ENCODE results near the gene SEPTIN1. TPM values are rescaled to one million over a fixed set of nuclear protein-coding genes. Genes with fewer than 3 reads are reported as not detected.
A peak's percentile ranks its signal among the peaks of the same experiment; 100 is the strongest.

The SEPTIN1 gene
- total and polyA plus RNA-seq, 2 of the 13 experiments (the other 11 are each of a cell fraction or from before 2014, with no cell fraction given): 0.18 to 0.67 TPM

DNA sequence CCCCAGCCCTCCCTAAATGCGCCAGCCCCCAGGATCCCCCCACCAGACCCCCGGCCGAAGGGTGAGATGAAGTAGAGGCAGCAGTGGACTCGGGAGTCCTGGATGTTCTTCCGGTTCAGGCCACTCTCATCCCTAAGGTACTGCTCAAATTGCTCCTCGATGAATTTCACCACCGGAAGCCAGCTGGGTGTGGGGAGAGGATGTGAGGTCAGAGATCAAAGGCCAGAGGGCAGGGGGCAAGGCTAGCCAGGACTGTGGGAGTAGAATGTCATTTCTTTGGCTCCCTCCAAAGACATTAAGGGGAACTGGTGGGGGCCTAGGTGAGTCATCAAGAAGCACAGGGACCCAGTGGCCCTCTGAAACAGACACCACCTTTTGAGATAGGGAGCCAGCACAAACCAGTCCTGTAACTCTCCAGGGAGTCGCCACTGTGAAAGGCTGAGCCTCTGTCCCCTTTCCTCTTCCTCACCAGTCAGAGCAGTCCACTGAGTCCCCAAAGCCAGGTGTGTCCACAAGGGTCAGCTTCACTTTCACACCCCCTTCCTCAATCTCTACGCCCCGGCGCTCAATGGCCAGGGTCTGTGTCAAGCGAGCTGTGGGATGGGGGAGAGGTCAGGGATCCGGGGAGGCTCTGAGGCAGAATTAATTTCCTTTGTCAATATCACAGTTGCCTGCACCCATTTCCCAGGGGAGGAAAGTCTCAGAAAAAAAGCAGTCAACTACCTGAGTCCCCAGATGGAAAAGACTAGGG lies 895 bp downstream of the SEPTIN1 start (continued):
- TF ChIP-seq STAT5B (CRISPR knock-in tag; IDR thresholded peaks at IDR 0.05) (no peak), ZNF574 (CRISPR knock-in tag; IDR thresholded peaks at IDR 0.05) (peak; percentile 86; the same call in 1 of the 2 replicates), ZNF124 (CRISPR knock-in tag; IDR thresholded peaks at IDR 0.05) (no peak), IRX3 (CRISPR knock-in tag; IDR thresholded peaks at IDR 0.05; ENCODE audit: borderline replicate concordance, low read depth) (no peak), GABPA (IDR thresholded peaks at IDR 0.05; ENCODE audit: low read depth, low read length) (peak; percentile 70), GABPA (CRISPR knock-in tag; IDR thresholded peaks at IDR 0.05; ENCODE audit: low read depth) (peak; percentile 94), HMGA1 (CRISPR knock-in tag; conservative IDR thresholded peaks at IDR 0.05) (no peak), TOPORS (CRISPR knock-in tag; IDR thresholded peaks at IDR 0.05) (no peak), ZBTB44 (CRISPR knock-in tag; IDR thresholded peaks at IDR 0.05) (no peak), STAG1 (CRISPR knock-in tag; IDR thresholded peaks at IDR 0.05) (no peak), ZNF749 (CRISPR knock-in tag; IDR thresholded peaks at IDR 0.05; ENCODE audit: borderline replicate concordance) (no peak), EED (CRISPR knock-in tag; IDR thresholded peaks at IDR 0.05) (no peak), POGZ (CRISPR knock-in tag; IDR thresholded peaks at IDR 0.05) (peak; percentile 64)
- TF ChIP-seq, protein P1, sequence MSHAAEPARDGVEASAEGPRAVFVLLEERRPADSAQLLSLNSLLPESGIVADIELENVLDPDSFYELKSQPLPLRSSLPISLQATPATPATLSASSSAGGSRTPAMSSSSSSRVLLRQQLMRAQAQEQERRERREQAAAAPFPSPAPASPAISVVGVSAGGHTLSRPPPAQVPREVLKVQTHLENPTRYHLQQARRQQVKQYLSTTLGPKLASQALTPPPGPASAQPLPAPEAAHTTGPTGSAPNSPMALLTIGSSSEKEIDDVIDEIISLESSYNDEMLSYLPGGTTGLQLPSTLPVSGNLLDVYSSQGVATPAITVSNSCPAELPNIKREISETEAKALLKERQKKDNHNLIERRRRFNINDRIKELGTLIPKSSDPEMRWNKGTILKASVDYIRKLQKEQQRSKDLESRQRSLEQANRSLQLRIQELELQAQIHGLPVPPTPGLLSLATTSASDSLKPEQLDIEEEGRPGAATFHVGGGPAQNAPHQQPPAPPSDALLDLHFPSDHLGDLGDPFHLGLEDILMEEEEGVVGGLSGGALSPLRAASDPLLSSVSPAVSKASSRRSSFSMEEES (CRISPR knock-in tag; IDR thresholded peaks at IDR 0.05): no peak
- TF ChIP-seq, protein P2, sequence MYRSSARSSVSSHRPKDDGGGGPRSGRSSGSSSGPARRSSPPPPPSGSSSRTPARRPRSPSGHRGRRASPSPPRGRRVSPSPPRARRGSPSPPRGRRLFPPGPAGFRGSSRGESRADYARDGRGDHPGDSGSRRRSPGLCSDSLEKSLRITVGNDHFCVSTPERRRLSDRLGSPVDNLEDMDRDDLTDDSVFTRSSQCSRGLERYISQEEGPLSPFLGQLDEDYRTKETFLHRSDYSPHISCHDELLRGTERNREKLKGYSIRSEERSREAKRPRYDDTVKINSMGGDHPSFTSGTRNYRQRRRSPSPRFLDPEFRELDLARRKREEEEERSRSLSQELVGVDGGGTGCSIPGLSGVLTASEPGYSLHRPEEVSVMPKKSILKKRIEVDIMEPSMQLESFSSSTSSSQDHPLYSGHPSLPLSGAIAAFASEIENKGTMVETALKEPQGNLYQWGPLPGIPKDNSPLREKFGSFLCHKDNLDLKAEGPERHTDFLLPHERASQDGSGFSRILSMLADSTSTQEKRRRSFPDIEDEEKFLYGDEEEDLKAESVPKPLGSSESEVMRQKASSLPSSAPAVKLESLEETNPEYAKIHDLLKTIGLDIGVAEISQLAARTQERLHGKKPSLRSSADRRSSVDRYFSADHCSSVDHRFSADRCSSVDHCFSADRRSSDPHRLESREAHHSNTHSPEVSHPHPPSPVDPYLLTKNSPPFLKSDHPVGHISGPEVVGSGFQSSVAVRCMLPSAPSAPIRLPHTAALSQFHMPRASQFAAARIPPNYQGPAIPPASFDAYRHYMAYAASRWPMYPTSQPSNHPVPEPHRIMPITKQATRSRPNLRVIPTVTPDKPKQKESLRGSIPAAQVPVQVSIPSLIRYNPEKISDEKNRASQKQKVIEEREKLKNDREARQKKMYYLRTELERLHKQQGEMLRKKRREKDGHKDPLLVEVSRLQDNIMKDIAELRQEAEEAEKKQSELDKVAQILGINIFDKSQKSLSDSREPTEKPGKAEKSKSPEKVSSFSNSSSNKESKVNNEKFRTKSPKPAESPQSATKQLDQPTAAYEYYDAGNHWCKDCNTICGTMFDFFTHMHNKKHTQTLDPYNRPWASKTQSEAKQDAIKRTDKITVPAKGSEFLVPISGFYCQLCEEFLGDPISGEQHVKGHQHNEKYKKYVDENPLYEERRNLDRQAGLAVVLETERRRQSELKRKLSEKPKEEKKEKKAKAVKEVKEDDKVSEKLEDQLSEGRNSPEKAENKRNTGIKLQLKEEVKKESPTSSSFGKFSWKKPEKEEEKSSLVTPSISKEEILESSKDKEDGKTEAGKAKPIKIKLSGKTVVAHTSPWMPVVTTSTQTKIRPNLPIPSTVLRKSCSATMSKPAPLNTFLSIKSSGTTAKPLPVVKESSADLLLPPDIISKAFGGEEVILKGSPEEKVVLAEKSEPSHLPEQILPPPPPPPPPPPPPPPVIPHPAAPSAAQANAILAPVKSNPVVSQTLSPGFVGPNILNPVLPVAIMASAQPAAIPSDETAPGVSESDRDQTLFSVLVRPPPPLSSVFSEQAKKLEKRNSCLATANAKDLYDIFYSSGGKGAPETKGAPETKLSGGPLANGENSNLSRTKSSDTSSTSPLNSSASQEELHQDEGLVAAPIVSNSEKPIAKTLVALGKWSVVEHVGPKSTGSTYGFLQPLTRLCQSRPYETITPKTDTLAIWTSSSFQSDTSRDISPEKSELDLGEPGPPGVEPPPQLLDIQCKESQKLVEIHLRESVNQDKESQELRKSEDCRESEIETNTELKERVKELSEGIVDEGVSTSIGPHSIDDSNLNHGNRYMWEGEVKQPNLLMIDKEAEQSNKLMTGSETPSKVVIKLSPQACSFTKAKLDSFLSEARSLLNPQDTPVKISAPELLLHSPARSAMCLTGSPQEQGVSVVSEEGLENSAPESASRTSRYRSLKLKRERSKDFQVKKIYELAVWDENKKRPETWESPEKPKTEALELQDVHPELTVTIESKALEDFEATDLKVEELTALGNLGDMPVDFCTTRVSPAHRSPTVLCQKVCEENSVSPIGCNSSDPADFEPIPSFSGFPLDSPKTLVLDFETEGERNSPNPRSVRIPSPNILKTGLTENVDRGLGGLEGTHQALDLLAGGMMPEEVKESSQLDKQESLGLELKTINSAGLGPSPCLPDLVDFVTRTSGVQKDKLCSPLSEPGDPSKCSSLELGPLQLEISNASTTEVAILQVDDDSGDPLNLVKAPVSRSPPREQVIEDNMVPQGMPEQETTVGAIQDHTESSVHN (CRISPR knock-in tag; IDR thresholded peaks at IDR 0.05): 0 out of 2 replicates have a peak, but pooled peaks have one; percentile 22
